ENCODE results near the gene EP400. TPM values are rescaled to one million over a fixed set of nuclear protein-coding genes. Genes with fewer than 3 reads are reported as not detected.

Gene EP400
- total and polyA plus RNA-seq, 2 of the 13 experiments (the other 11 are each of a cell fraction or from before 2014, with no cell fraction given) = 4.9 to 5.0 TPM

- TF ChIP-seq BCLAF1 (IDR thresholded peaks at IDR 0.05) (no peak), SP5 (CRISPR knock-in tag; IDR thresholded peaks at IDR 0.05; ENCODE audit: borderline replicate concordance, low read depth) (0 out of 2 replicates have a peak, but pooled peaks have one; percentile 17), KLF12 (CRISPR knock-in tag; IDR thresholded peaks at IDR 0.05; ENCODE audit: borderline replicate concordance) (peak; percentile 60; the same call in 1 of the 2 replicates), ZFP91 (CRISPR knock-in tag; IDR thresholded peaks at IDR 0.05; ENCODE audit: borderline replicate concordance) (0 out of 2 replicates have a peak, but pooled peaks have one; percentile 9), ZNF484 (CRISPR knock-in tag; IDR thresholded peaks at IDR 0.05; ENCODE audit: borderline replicate concordance, low read depth) (no peak), HBP1 (CRISPR knock-in tag; IDR thresholded peaks at IDR 0.05; ENCODE audit: low read depth) (no peak), SOX6 (IDR thresholded peaks at IDR 0.05) (no peak), SOX6 (CRISPR knock-in tag; IDR thresholded peaks at IDR 0.05) (no peak), ASH2L (IDR thresholded peaks at IDR 0.05; ENCODE audit: insufficient read length, low read depth, low read length) (peak; percentile 18), MTA1 (CRISPR knock-in tag; IDR thresholded peaks at IDR 0.05; ENCODE audit: borderline replicate concordance) (no peak), KMT2A (CRISPR knock-in tag; IDR thresholded peaks at IDR 0.05) (0 out of 2 replicates have a peak, but pooled peaks have one; percentile 19), SNAPC4 (CRISPR knock-in tag; IDR thresholded peaks at IDR 0.05) (no peak)
Observed at GRCh38 chr12:131950182-131950913, 606 bp downstream of the EP400 start (continued).
